ENCODE results near the gene P4HTM.

P4HTM gene

DNA sequence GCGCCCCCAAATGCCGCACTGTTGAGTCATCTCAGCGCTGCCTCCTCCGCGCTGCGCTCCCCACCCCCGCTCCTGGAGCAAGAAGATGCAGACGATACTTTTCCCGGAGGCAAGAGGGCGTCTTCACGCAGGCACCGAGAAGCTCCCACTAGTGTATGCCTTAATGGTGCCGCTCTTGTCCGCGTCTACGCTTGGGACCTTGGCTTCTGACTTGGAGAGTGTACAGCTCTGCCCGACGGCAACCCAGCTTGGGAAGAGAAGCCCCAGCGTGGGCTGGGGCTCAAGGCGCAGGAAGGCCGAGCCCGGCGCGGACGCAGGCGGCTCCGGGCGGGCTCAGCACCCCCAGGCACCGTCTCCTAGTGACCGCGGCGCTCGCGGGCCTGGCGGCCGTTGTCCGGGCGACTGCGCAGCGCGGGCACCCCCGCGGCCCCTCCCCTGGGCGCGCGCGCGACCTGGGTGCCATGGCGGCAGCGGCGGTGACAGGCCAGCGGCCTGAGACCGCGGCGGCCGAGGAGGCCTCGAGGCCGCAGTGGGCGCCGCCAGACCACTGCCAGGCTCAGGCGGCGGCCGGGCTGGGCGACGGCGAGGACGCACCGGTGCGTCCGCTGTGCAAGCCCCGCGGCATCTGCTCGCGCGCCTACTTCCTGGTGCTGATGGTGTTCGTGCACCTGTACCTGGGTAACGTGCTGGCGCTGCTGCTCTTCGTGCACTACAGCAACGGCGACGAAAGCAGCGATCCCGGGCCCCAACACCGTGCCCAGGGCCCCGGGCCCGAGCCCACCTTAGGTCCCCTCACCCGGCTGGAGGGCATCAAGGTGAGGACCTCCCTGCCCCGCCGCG lies at the start of gene P4HTM:
Gene P4HTM (plus strand): TSS at position 446 of the 840 bp plus-strand sequence. CDS start 16 bp downstream, at position 462.
- no peak for DNase-seq

GRCh38 chr3:48945432-48945831 lies 44.6 kb upstream of the P4HTM start:
- no peak for DNase-seq

- no peak for DNase-seq
Observed at GRCh38 chr3:48945891-48946549, 44.0 kb upstream of the P4HTM start.

- no peak for DNase-seq
Observed at GRCh38 chr3:48949376-48949717, 40.7 kb upstream of the P4HTM start.

GRCh38 chr3:48950051-48950450 lies 40.0 kb upstream of the P4HTM start:
- DNase-seq = no peak

GRCh38 chr3:48951764-48952163 lies 38.3 kb upstream of the P4HTM start:
- DNase-seq = no peak

DNA sequence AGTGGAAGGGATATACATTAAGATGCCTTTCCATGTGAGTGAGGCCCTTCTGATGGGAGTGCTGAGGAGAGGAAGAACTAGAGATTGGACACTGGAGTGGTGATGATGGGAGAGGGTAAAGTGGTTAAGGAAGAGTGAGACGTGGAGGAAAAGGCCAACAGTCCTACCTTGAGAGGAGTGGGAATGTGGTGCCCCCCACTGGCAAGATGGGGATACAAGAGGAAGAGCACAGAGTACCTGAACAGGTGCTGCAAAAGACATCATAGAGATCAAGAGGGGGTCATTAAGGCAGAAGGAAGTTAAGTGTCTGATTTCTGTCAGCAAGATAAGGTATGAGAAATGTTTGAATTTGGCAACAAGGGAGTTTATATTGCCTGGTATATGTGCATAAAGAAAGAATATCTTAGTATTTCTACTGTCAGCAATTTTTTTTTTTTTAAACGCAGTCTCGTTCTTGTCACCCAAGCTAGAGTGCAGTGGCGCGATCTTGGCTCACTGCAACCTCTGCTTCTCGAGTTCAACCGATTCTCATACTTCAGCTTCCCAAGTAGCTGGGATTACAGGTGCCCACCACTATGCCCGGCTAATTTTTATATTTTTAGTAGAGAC lies 37.4 kb upstream of the P4HTM start:
- no peak for DNase-seq

- no peak for DNase-seq
Observed at GRCh38 chr3:48957006-48957705, 32.9 kb upstream of the P4HTM start.

DNA sequence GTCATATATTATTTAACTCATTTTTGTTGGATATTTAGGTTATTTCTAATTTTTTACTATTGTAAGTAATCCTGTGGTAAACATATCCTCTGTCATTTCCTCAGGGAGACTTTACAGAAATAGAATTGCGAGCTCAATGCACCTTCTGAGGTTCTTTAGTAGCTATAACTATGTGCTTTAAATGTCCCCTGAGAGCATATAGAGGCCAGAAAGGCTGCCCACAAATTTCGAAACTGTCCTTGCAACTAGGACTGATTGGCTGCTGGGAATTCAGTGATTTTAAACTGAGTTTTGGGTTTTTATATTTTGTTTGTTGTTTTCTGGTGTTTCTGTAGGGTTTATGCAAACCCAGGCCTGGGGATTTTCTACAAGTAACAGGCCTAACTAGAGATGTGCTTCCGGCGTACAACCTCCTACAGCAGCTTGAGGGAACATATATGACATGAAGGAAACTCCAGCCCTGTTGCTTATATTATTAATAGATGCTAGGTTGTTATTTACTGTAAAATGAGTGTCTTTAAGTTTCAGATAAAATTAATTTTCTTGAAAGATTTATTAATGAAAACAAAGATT lies 29.1 kb upstream of the P4HTM start:
- DNase-seq = no peak

- no peak for DNase-seq
Observed at GRCh38 chr3:48962340-48962739, 27.7 kb upstream of the P4HTM start.

- no peak for DNase-seq
Observed at GRCh38 chr3:48962939-48963338, 27.1 kb upstream of the P4HTM start.

GRCh38 chr3:48963591-48963990 lies 26.4 kb upstream of the P4HTM start:
- no peak for DNase-seq

DNA sequence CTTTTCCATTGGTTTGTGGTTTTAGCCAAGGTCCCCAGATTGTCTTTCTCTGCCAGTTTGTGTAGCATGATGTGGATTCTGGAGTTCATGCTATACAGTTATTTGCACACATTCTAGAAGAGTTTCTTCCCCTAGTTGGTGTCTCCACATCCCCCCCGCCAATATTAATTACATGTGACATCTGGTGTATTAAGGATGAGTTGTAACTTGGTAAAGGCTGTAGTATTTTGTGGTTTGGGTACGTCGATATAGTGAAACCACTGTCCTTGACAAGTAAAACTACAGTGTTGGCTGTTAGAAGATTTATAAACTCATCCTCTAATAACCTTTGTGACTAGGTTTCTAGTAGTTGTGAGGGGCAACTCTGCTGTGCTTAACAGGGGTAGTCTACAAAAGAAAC lies 23.7 kb upstream of the P4HTM start:
- no peak for DNase-seq

GRCh38 chr3:48966876-48967361 lies 23.1 kb upstream of the P4HTM start:
- no peak for DNase-seq

DNA sequence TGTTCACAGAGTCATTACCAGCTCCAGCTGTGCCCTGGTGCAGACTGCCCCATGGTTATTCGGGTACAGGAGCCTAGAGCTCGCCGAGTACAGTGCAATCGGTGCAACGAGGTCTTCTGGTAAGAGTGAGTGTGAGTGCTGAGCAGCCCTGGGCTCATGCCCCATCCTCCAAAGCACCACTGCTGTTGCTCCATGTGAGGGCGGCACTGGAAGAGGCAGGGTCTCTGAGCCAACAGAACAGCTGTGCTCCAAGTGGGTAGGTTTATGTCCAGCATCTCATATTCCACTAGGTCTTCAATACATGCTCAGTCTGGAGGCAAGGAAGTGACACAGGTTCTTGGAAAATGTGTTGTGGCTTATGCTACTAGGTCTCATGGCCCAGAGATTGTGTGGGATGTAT lies 19.5 kb upstream of the P4HTM start:
- no peak for DNase-seq

- DNase-seq = no peak
Observed at GRCh38 chr3:48974076-48974864, 15.8 kb upstream of the P4HTM start.

- DNase-seq = no peak
Observed at GRCh38 chr3:48979451-48979850, 10.6 kb upstream of the P4HTM start.

DNA sequence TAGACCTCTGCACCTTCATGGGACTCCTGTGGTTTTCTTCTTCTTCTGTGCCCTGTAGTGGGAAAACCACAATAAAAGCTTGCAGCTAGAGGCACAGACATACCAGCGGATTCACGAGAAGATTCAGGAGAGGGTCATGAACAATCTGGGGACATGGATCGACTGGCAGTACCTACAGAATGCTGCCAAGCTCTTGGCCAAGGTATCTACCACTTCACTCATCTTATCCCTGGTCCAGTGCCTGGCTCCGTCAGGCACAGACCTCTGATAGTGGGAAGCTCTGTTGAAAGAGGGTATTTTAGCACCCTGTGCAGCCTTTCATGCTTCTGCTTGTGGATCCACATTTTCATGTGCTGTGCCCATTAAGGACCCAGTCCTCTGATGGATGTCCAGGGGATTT lies 9.7 kb upstream of the P4HTM start:
- DNase-seq = no peak

- DNase-seq = no peak
Observed at GRCh38 chr3:48982016-48982415, 8.0 kb upstream of the P4HTM start.

DNA sequence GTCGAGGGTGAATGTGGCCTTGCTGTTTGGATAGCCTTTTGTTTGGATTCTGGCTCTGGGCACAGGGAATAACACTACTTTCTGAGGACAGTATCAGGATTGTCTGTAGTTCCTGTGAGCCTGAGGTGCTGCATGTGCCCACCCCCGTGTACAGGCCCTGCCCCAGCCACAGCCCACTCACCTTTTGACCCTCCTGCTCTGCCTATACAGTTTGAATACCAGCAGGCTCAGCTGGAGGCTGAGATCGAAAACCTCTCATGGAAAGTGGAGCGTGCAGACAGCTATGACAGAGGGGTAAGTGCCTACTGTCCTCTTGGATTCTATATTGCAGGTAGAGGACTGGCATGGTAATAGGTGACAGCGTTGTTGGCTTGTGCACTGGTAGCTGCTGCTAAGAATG lies 7.4 kb upstream of the P4HTM start:
- DNase-seq = no peak

DNA sequence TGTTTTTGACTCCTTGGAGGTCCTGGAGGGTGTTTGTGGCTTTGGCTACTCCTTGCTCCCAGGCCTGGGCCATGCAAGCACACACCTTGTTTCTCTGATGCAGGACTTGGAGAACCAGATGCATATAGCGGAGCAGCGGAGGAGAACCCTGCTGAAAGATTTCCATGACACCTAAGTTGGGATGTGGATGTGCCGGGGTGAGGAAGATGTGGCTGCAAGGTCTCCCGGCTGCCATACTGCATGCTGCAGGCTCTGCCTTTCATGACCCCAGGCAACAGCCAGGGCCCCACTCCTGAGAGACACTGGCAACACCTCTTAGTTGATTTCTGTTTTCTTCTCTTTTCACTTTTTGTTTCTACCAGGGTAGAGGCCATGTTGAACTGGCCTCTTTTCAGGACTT lies 6.9 kb upstream of the P4HTM start:
- no peak for DNase-seq

GRCh38 chr3:48984663-48985062 lies 5.4 kb upstream of the P4HTM start:
- DNase-seq = no peak
